HPDE6-E6E7 (cell line): Measurements from ENCODE around the gene SNRPF.

Experiments used
- DNase-seq: peaks from one replicate; pipeline ENCODE4 v3.0.0; 2011; ENCODE audit warnings: missing footprints; ENCODE audit errors: extremely low spot score

SNRPF gene

GRCh38 chr12:95859344-95859816 is 628 bp downstream of the SNRPF start:
- DNase-seq = no peak

GRCh38 chr12:95859947-95860850 is 1.4 kb downstream of the SNRPF start:
- DNase-seq = no peak

- DNase-seq = no peak
Measured at GRCh38 chr12:95862038-95862437, 3.3 kb downstream of the SNRPF start.

GRCh38 chr12:95863337-95863736 is 4.6 kb downstream of the SNRPF start:
- no peak for DNase-seq

GRCh38 chr12:95870897-95871296 is 12.1 kb downstream of the SNRPF start:
- no peak for DNase-seq

GRCh38 chr12:95874452-95874851 is 15.7 kb downstream of the SNRPF start:
- no peak for DNase-seq

- DNase-seq = no peak
Measured at GRCh38 chr12:95877622-95878021, 18.9 kb downstream of the SNRPF start.

- DNase-seq = no peak
Measured at GRCh38 chr12:95880895-95881294, 22.1 kb downstream of the SNRPF start.

GRCh38 chr12:95881331-95881955 is 22.7 kb downstream of the SNRPF start:
- no peak for DNase-seq

- no peak for DNase-seq
Measured at GRCh38 chr12:95882080-95882479, 23.3 kb downstream of the SNRPF start.

- DNase-seq = no peak
Measured at GRCh38 chr12:95882873-95883272, 24.1 kb downstream of the SNRPF start.

GRCh38 chr12:95884998-95885397 is 26.2 kb downstream of the SNRPF start:
- no peak for DNase-seq

GRCh38 chr12:95887311-95887710 is 28.6 kb downstream of the SNRPF start:
- DNase-seq = no peak

- DNase-seq = no peak
Measured at GRCh38 chr12:95890958-95891357, 32.2 kb downstream of the SNRPF start.

- no peak for DNase-seq
Measured at GRCh38 chr12:95896846-95897245, 38.1 kb downstream of the SNRPF start.

- no peak for DNase-seq
Measured at GRCh38 chr12:95898081-95898480, 39.3 kb downstream of the SNRPF start.

GRCh38 chr12:95908573-95908972 is 49.8 kb downstream of the SNRPF start:
- no peak for DNase-seq

GRCh38 chr12:95909871-95910270 is 51.1 kb downstream of the SNRPF start:
- DNase-seq = no peak
